Right lung (tissue), 5 donors: Measurements from ENCODE around the gene GSK3B. TPM values are rescaled to one million over a fixed set of nuclear protein-coding genes. Genes with fewer than 3 reads are reported as not detected.
"Not testable (repeated sequence)": the region's sequence is repeated elsewhere in the genome, so short reads cannot be mapped to it uniquely, and the experiment has no call there.

Source experiments
- DNase-seq, 2 donors: peaks; one replicate each; pipeline ENCODE4 v3.0.0-alpha.2; 2013
- polyA plus RNA-seq, 5 donors: library from polyadenylated mRNA; unstranded; fragments of 120-200 nt; gene quantifications; one replicate each; pipeline versions ENCODE4 v1.2.1 to v1.2.3, GENCODE V29; 2013; ENCODE audit warnings: inconsistent platforms in 1 of 5, low replicate concordance in 1 of 5; ENCODE audit not compliant: insufficient read length in 5 of 5, insufficient read depth in 1 of 5

The GSK3B gene
- polyA plus RNA-seq, 5 donors, result 28.9 to 45.3 (median 39.1) TPM

GRCh38 chr3:119945291-119945690 is 149.0 kb downstream of the GSK3B start:
- no peak for DNase-seq

DNA sequence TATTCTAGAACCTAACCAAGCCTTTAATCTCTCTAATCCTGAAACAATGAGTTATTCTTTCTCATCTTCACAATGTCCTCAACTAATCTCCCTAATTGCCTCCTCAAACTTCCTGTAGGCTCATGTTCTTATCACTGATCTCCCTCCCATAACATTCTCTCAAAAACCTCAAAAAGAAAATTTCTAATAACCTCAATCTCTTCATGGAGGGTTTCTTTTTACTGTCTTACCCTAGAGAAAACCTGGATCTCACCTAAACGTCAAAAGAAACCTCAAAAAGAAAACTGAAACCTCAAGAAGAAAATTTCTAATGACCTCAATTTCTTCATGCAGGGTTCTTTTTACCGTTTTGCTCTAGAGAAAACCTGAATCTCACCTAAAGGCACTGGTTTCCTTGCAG is 150.2 kb downstream of the GSK3B start:
- no peak for DNase-seq

DNA sequence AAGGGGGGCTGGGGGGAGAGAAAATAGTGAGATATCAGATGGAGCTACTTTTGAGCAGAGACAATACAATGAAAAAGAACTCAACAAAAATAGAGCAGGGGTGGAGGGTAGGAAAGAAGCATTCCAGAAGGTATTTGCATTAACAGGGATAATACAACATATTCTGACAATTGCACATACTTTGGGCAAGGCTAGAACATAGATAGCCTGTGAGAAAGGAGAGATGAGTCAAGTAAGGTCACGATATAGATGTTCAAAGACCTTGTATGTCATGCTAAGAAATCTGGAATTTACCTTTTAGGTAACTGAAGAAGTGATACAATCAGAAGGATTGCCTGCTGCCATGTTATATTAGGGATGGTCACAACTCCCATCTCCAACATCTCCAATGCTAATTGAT is 155.2 kb downstream of the GSK3B start:
- no peak for DNase-seq

GRCh38 chr3:119937229-119937628 is 157.0 kb downstream of the GSK3B start:
- no peak for DNase-seq

- no peak for DNase-seq
Measured at GRCh38 chr3:119934249-119934648, 160.0 kb downstream of the GSK3B start.

- no peak for DNase-seq
Measured at GRCh38 chr3:119933207-119933606, 161.0 kb downstream of the GSK3B start.

- DNase-seq, result no peak
Measured at GRCh38 chr3:119930286-119930685, 164.0 kb downstream of the GSK3B start.

- no peak for DNase-seq
Measured at GRCh38 chr3:119927190-119927589, 167.1 kb downstream of the GSK3B start.

- no peak for DNase-seq
Measured at GRCh38 chr3:119924111-119925094, 169.8 kb downstream of the GSK3B start.

GRCh38 chr3:119918992-119919933 is 175.0 kb downstream of the GSK3B start:
- DNase-seq, result no peak

- DNase-seq, result no peak
Measured at GRCh38 chr3:119913021-119913420, 181.2 kb downstream of the GSK3B start.

DNA sequence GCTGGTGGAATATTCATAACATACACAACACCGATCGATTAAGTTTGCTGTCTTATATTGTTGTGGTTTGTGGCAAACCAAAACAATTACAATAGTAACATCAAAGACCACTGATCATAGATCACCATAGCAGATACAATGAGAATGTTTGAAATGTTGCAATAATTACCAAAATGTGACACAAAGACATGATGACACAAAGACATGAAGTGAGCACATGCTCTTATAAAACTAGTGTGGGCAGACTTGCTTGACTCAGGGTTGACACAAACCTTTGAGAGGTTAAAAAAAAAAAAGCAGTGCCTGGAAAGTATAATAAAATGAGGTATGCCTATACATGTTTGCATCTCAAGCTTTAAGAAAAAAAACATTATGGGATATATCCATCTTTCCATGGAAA is 182.0 kb downstream of the GSK3B start:
- DNase-seq, result no peak

DNA sequence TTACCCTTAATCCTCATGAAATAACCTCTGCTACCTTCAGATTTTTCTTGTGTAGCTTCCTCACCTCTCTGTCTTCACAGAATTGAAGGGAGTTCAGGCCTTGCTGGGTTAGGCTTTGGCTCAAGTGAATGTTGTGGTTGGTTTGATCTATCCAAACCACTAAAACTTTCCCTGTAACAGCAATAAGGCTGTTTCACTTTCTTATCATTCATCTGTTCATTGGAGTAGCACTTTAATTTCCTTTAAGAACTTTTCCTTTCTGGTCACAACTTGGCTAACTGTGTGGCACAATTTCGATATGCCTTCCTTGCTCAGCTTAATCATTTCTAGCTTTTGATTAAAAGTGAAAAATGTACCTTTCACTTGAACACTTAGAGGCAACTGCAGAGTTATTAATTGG is 182.5 kb downstream of the GSK3B start:
- no peak for DNase-seq

GRCh38 chr3:119902061-119902460 is 192.2 kb downstream of the GSK3B start:
- no peak for DNase-seq

DNA sequence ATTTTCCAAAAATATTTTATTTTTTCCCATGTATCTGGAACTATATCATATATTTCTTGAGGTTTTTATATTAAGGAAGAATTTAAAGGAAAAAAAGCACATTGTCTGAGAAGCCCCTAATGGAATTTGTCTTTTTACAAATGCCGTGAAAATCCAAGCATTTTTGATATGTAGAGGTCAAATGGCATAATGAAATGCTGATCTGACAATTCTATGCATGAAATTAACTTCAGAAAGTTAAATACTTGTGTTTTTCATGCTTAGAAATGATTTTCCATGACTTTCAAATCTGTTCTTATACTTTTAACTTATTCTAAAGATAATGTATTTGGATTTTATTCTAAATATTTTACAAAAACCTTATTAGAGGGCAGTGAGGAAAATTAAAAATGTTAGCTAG is 193.1 kb downstream of the GSK3B start:
- no peak for DNase-seq

DNA sequence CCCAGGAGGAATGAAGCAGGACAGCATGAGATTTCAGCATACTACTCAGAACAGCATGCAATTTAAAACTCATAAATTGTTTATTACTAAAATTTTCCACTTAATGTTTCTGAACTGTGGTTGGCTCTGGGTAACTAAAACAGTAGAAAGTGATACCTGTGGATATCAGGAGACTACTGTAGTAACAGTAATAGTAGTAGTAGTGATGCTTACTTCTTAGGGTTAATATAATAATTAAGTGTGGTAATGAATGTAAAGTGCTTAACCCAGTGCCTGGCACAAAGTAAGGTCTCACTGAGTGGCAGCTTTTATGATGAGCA is 195.1 kb downstream of the GSK3B start:
- no peak for DNase-seq

DNA sequence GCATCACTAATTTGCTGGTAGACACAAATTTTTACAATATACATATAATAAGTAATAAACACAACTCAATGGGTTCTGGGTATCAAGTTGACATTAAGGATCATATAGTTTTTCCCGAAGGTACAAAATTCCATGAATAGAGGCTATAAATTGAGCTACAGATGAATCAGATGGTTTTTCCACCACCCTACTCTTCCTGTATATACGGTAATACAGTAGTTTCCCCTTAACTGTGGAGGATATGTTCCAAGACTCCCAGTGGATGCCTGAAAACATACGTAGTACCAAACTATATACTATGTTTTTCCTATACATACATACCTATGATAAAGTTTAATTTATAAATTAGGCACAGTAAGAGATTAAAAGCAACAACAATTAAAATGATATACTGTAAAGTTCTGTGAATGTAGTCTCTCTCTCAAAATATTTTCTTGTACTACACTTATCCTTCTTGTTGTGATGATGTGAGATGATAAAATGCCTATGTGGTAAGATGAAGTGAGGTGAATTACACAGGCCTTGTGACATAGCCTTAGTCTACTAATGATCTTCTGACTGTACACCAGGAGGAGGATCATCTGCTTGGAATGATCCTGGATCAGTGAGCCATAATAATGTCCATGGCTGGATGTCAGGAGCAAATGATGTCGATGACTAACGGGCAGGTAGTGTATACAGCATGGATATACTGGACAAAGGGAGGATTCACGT is 195.6 kb downstream of the GSK3B start:
- no peak for DNase-seq

DNA sequence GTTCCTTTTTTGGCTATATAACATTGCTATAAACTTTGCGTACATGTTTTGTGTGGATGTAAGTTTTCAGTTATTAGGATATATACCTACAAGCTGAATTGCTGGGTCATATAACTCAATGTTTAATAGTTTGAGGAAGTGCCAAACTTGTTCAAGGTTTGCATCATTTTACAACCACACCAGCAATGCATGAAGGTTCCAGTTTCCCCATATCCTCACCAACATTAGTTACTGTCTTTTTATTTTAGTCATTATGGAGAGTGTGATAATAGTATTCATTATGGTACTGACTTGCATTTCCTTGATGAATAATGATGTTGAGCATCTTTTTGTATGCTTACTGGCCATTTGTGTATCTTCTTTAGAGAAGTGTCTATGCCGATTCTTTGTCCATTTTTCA is 200.1 kb downstream of the GSK3B start:
- DNase-seq, result no peak

- DNase-seq, result no peak
Measured at GRCh38 chr3:119893769-119894168, 200.5 kb downstream of the GSK3B start.

DNA sequence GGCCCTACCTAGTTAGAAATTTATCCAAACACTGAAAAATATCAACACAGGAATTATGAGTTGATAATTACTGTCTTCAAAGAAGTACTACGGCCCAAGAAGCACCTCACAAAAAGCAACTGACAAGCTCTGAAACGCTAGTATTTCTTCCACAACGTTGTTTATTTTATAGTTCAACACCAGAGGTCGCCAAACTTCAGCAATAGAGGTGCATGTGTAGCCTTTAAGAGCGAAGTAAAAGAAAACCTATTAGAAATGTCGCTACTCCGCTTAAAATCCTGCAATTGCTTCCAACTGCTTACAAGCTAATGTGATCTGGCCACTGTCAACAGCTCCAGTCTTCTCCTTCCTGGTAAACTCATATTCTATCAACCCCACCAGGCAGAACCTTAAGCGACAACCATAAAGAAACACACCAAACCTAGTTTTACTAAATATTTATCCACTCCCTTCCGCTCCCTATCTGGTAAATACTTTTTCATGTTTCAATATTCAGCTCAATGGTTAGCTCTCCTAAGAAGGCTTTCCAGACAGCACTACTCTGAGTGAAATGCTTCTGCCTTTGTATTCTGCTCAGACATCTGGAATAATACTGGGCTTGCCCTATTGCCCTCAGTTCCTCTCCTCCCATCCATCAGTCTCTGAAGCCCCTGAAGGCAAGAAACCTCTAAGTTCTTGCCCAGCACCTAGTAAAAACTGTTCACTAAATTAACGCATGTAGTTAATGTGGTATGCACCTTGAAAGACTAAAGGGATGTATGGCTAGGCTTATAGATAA is 202.1 kb downstream of the GSK3B start:
- DNase-seq, result peak; percentile 71 to 77

GRCh38 chr3:119888681-119889080 is 205.6 kb downstream of the GSK3B start:
- not testable (repeated sequence) for DNase-seq
